Upper lobe of left lung (tissue), 4 donors: Measurements from ENCODE around the gene GPR65.

ENCODE experiments used
- POLR2A ChIP-seq, 4 donors: fragments of 450-650 bp; IDR thresholded peaks; one replicate each; pipeline ENCODE4 v1.5.1; 2016 to 2017; ENCODE audit warnings: antibody characterized with exemption in 4 of 4, mild to moderate bottlenecking in 2 of 4
- POLR2AphosphoS5 ChIP-seq, 2 donors: sonication (generic); formaldehyde crosslinking; IDR thresholded peaks; one replicate each; pipeline ENCODE4 v1.5.1; 2017; ENCODE audit warnings: antibody characterized with exemption in 2 of 2
- TF ChIP-seq, protein P1 (sequence below), 6 experiments: fragments of 450-650 bp in 4 of 6; fragments of 200-600 bp in 2 of 6; sonication (generic) in 2 of 6; IDR thresholded peaks; one replicate each; pipeline ENCODE4 v1.5.1; 2016 to 2019; ENCODE audit warnings: antibody characterized with exemption in 6 of 6

DNA sequence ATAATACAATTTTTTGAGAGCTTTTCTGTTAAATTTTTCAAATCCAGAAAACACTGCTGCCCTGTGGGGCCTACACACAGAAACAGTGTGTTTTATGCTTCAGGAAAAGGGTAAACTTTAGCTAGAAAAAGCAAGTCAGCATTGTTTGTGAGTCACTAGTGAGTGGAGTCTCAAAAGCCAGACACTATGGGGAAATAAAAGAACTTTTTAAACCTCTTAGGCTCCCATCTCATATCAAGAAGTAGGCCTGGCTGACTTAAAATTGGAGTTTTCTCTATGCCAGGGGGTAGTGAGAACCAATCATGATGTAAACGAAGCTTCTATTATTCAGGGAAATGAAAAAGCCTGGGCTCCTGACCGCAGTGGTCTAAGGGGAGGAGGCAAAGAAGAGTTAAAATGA, 12.6 kb downstream of the GPR65 start:
- TF ChIP-seq, protein P1, sequence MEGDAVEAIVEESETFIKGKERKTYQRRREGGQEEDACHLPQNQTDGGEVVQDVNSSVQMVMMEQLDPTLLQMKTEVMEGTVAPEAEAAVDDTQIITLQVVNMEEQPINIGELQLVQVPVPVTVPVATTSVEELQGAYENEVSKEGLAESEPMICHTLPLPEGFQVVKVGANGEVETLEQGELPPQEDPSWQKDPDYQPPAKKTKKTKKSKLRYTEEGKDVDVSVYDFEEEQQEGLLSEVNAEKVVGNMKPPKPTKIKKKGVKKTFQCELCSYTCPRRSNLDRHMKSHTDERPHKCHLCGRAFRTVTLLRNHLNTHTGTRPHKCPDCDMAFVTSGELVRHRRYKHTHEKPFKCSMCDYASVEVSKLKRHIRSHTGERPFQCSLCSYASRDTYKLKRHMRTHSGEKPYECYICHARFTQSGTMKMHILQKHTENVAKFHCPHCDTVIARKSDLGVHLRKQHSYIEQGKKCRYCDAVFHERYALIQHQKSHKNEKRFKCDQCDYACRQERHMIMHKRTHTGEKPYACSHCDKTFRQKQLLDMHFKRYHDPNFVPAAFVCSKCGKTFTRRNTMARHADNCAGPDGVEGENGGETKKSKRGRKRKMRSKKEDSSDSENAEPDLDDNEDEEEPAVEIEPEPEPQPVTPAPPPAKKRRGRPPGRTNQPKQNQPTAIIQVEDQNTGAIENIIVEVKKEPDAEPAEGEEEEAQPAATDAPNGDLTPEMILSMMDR (IDR thresholded peaks at IDR 0.05) = no peak
- TF ChIP-seq POLR2AphosphoS5 (IDR thresholded peaks at IDR 0.05) (no peak), POLR2A (IDR thresholded peaks at IDR 0.05) (no peak)
